Right ventricle myocardium inferior (tissue), 1 donor: ENCODE results near the gene CC2D2A. TPM values are rescaled to one million over a fixed set of nuclear protein-coding genes. Genes with fewer than 3 reads are reported as not detected.
"Not testable (repeated sequence)": the region's sequence is repeated elsewhere in the genome, so short reads cannot be mapped to it uniquely, and the experiment has no call there.

Source experiments
- ATAC-seq: fragments of 200-7000 bp; cut with Tn5 transposase; one replicate; pipeline ENCODE4 v1.9.1; 2020; ENCODE audit warnings: mild to moderate bottlenecking, moderate library complexity
- DNase-seq: peaks from one replicate; pipeline ENCODE4 v3.0.0; 2021; ENCODE audit errors: missing footprints
- intact Hi-C: fragments of 100-400 bp; cut with DNase I; formaldehyde crosslinking; loops from one replicate; pipeline ENCODE4 v1.11.0; 2022
- total RNA-seq: library from RNA; stranded (reverse); fragmentation: NEBNext Ultra II Directional; extraction: Animal tissue kit (Norgen Biotek cat#: 25700); gene quantifications from one replicate; pipeline ENCODE4 v1.2.1, GENCODE V29; 2021
- donor health status: DM: no; HTN: yes; CAD: no; lungs with severe emphysema.

The CC2D2A gene
- total RNA-seq, 1 donor from 2014 or later, result 8.6 TPM

DNA sequence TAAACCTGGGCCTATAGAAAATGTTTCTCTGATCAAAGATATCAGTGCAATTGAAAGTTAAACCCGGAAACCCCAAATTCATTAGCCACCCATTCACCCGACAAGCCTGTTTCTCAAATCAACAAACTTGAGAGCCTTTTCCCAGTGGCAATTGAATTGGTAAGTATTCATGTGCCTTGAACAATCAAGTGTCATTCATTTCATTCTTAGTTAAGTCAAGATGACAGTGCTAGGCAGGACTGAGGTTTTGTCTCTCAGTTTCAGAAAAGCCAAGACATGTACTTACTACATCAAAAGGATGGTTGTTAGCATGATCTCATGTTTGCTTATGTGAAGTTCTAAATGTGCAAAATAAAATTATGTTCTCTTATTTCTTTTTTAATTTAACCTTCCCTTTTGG is 32.3 kb downstream of the CC2D2A start:
- intact Hi-C loops, result no loop called here
- DNase-seq (no peak), ATAC-seq (no peak)

DNA sequence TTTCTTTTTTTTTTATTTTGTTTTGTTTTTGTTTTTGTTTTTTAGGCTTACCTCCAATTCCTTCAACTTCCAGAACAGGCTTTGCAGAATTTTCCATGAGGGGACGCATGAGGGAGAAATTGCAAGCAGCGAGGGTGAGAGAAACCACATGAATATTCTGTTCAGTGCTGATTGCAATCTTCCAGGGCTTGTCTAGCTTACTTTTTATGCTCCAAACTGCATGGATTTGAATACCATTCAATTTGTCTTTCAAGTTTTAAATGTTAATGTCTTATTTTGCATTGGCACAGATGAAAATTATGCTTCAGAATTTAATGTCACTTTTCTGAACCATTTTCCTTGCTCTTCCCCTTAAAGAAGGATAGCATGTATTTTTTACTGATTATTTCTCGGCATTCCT is 32.7 kb downstream of the CC2D2A start:
- ATAC-seq (no peak), DNase-seq (no peak)
- intact Hi-C loops, result no loop called here

- DNase-seq (no peak), ATAC-seq (no peak)
- intact Hi-C loops, result no loop called here
Observed at GRCh38 chr4:15504041-15504440, 34.4 kb downstream of the CC2D2A start.

DNA sequence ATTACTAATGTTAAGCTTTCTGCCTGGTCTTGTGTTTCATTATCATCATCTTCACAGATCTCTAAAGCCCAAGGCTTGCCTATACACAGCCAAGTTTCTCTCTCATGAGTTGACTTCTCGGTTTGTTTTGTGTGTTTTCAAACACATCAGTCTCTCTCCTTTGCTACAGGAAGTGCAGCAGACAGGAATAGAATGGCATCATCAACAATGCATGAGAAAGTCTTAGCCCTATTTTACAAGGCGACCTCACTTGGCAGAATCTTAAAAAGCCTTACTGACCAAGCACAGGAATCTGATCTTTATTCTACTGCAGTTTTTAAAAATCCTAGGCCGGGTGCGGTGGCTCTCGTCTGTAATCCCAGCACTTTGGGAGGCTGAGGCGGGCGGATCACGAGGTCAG is 36.8 kb downstream of the CC2D2A start:
- DNase-seq (no peak), ATAC-seq (no peak)
- intact Hi-C loops, result no loop called here

GRCh38 chr4:15507679-15508078 is 38.0 kb downstream of the CC2D2A start:
- no peak for ATAC-seq
- intact Hi-C loops, result loop anchor here (1.0 kb wide), 1 partner anchor 26 kb away; no protein-coding TSS in a partner anchor
- DNase-seq, result no peak

- intact Hi-C loops, result no loop called here
- DNase-seq (no peak), ATAC-seq (no peak)
Observed at GRCh38 chr4:15510961-15511360, 41.3 kb downstream of the CC2D2A start.

- intact Hi-C loops, result no loop called here
- no peak for DNase-seq
- no peak for ATAC-seq
Observed at GRCh38 chr4:15513545-15513944, 43.9 kb downstream of the CC2D2A start.

DNA sequence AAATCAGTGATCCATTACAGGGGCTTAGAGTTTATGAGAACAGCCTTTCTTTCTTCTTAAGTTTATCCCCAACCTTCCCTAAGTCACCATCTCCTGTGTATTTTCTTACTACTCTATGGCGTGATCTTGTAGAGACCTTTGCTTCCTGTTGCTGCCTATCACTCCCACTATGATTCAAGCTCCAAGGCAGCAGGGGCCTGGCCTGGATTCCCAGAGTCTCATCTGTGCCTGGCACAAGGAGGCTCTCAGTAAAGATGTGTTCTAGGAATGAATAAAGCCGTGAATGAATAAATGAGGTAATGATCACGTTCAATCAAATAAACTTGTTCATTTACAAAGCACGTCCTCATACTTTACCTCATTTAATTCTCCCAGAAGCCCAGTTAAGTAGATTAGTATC is 45.4 kb downstream of the CC2D2A start:
- intact Hi-C loops, result no loop called here
- DNase-seq (no peak), ATAC-seq (no peak)

DNA sequence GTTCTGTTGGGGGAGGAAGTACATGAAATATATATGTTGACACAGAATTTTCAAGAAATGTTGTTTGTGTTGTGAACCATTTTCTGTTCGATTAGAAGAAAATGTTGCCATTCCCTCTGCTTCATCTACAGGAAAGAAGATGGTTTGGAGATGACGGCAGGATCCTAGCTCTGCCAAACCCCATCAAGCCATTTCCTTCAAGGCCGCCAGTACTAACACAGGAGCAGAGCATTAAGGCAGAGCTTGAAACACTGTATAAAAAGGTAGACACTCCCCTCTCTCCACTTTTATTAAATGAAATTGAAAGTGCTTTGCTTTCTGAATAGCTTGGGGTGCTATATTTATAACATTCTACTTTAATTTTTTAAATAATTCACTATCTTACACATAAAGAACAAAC is 46.8 kb downstream of the CC2D2A start:
- DNase-seq (no peak), ATAC-seq (no peak)
- intact Hi-C loops, result no loop called here

DNA sequence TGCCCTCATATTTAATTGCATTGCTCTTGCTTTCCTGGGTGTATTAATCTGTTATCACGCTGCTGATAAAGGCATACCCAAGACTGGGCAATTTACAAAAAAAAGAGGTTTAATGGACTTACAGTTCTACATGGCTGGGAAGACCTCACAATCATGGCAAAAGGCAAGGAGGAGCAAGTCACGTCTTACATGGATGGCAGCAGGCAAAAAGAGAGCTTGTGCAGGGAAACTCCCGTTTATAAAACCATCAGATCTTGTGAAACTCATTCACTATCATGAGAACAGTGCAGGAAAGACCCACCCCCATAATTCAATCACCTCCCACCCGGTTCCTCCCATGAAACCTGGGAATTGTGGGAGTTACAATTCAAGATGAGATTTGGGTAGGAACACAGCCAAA is 48.0 kb downstream of the CC2D2A start:
- intact Hi-C loops, ATAC-seq, DNase-seq: not testable (repeated sequence)

DNA sequence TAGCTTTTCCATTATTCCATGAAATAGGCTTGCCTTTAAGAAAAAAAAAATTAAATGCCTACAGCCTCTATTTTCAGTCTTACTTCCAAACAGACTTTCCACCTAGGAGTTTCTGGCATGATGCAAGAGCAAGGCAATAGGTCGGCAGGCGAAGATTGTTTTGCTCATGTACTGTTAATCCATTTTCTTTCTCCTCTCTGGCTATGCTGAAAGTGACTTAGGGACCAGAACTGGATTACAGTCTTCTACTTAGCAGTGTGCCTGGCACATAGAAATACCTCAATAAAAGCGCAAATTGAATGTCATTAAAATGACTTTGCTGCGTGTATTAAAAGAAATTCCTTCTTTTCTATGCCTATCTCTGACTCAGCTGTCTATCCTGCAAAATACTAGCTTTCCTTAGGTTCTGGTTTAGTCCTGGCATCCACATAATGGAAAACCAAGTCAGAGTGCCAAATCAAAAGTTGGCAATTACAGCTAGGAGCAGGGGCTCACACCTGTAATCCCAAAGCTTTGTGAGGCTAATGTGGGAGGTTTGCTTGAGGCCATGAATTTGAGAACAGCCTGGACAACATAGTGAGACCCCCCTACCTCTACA is 51.9 kb downstream of the CC2D2A start:
- DNase-seq (no peak), ATAC-seq (no peak)
- intact Hi-C loops, result no loop called here

DNA sequence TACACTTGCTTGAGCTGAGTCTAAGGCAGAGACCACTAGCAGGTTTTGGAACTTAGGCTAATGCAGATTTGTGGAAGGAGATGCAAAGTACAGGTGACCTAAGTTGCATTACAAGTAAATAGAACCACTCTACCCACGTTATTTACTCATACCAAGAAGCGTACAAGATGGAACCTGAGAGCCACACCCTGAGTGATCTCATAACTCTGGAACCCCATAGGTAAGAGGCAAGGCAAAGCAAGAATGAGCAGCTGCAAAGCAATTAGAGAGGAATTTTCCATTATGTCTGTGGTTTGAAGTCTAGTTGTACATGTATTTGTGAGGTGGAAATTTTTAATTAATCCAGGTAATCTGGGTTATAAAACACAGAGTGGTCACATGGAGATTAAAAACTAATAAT is 55.4 kb downstream of the CC2D2A start:
- no peak for ATAC-seq
- no peak for DNase-seq
- intact Hi-C loops, result no loop called here

DNA sequence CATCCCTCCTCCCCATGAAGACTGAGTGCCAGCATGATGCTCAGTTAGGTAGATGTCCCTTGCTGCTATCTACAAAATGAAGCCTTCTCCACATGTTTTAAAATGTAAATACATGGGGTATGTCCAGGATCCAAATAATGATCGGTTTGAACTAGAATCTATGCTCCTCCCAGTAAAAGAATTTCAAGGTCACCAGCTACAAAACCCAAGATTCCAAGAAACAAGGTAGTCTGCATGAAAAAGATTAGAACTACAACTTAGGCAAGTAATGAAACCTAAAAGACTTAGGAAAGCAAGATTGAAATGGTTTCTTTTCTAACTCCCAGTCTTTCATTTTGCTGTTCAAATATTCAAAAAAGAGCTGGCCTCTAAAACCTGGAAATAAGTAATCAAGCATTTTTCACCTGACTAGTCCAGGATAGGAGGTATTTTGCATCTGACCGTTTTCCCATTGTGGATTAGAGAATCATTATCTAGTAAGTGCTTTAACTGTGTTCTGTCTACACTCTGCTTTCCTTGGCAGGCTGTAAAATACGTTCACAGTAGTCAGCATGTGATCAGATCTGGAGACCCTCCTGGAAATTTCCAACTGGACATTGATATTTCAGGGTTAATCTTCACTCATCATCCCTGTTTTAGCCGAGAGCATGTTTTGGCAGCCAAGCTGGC is 57.4 kb downstream of the CC2D2A start:
- ATAC-seq (no peak), DNase-seq (no peak)
- intact Hi-C loops, result no loop called here

DNA sequence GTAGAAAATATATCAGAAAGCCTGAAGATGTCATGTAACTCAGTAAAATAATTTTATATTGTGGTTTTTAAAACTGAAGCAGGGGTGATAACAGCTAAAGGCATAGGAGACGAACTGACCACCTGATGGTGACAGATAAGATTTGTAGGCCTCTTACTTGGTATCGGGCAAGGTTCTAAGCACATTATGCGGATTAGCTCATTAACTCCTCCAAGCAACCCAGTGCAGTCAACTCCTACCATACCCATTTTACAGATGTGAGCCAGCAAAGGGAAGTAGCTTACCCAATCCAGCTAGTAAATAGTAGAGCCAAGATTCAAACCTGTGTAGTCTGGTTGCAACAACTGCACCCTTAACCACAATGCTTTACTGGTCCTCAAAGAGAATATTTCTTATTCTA is 62.1 kb downstream of the CC2D2A start:
- intact Hi-C loops, result no loop called here
- ATAC-seq (no peak), DNase-seq (no peak)

GRCh38 chr4:15533817-15534216 is 64.1 kb downstream of the CC2D2A start:
- intact Hi-C loops, result loop anchor here (1.0 kb wide), 1 partner anchor 27 kb away; no protein-coding TSS in a partner anchor
- no peak for ATAC-seq
- DNase-seq, result no peak

DNA sequence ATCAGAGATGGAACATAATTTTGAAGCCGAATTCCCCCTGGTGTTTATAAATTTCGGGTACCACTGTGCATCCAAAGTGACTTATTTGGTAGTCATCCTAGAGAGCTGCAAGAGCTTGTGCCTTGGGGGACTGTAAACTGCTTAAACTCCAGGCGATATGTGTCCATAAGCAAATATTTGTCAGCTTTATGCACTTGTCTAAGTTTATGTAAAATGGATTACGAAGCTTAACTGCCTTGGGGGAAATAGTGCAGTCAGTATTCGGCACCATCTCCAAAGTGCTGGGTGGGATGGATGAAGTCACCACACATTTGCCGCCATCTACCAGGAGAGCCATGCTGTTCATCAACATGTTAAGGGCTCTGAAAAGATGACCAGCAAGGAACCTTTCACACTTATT is 65.9 kb downstream of the CC2D2A start:
- intact Hi-C loops, result no loop called here
- ATAC-seq (no peak), DNase-seq (no peak)

- no peak for ATAC-seq
- intact Hi-C loops, result no loop called here
- no peak for DNase-seq
Observed at GRCh38 chr4:15536552-15537499, 67.1 kb downstream of the CC2D2A start.

DNA sequence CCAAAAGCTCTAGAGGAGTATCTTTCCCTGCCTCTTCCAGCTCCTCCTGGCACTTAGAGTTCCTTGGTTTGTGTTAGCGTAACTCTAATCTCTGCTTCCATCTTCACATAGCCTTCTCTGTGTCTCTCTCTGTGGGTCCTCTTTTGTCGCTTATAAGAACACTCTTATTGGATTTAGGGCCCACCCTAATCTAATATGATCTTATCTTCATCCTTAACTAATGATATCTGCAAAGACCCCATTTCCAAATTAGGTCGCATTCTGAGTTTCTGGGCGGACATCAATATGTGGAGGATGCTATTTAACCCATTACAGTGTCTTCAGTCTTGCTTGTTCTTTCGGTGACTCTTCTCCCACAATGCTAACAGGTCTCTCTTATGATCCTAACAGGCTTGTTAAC is 72.3 kb downstream of the CC2D2A start:
- intact Hi-C loops, result no loop called here
- DNase-seq, result no peak

GRCh38 chr4:15542760-15543159 is 73.1 kb downstream of the CC2D2A start:
- DNase-seq (no peak), ATAC-seq (peak; percentile 91)
- intact Hi-C loops, result no loop called here

More for the DNA sequence above, 72.3 kb downstream of the CC2D2A start:
- no peak for ATAC-seq
